ENCODE data around the gene FGF12.

The FGF12 gene

GRCh38 chr3:192351441-192351840 lies 375.9 kb downstream of the FGF12 start:
- no peak for DNase-seq (ENCODE audit: low read depth, low spot score)

- no peak for DNase-seq (ENCODE audit: low read depth, low spot score)
Measured at GRCh38 chr3:192340031-192340430, 387.3 kb downstream of the FGF12 start.

GRCh38 chr3:192339214-192339613 lies 388.1 kb downstream of the FGF12 start:
- no peak for DNase-seq (ENCODE audit: low read depth, low spot score)

GRCh38 chr3:192336286-192336685 lies 391.1 kb downstream of the FGF12 start:
- no peak for DNase-seq (ENCODE audit: low read depth, low spot score)

GRCh38 chr3:192332386-192333291 lies 394.7 kb downstream of the FGF12 start:
- DNase-seq (ENCODE audit: low read depth, low spot score): no peak

- DNase-seq (ENCODE audit: low read depth, low spot score): no peak
Measured at GRCh38 chr3:192331749-192332385, 395.5 kb downstream of the FGF12 start.

GRCh38 chr3:192326656-192327055 lies 400.7 kb downstream of the FGF12 start:
- DNase-seq (ENCODE audit: low read depth, low spot score): no peak

GRCh38 chr3:192317564-192317963 lies 409.8 kb downstream of the FGF12 start:
- DNase-seq (ENCODE audit: low read depth, low spot score): no peak

GRCh38 chr3:192313605-192314004 lies 413.7 kb downstream of the FGF12 start:
- DNase-seq (ENCODE audit: low read depth, low spot score): no peak

- no peak for DNase-seq (ENCODE audit: low read depth, low spot score)
Measured at GRCh38 chr3:192307631-192308030, 419.7 kb downstream of the FGF12 start.

- DNase-seq (ENCODE audit: low read depth, low spot score): no peak
Measured at GRCh38 chr3:192303235-192303634, 424.1 kb downstream of the FGF12 start.

- no peak for DNase-seq (ENCODE audit: low read depth, low spot score)
Measured at GRCh38 chr3:192302721-192303120, 424.6 kb downstream of the FGF12 start.

GRCh38 chr3:192299921-192300320 lies 427.4 kb downstream of the FGF12 start:
- DNase-seq (ENCODE audit: low read depth, low spot score): no peak

- no peak for DNase-seq (ENCODE audit: low read depth, low spot score)
Measured at GRCh38 chr3:192296845-192297244, 430.5 kb downstream of the FGF12 start.

- DNase-seq (ENCODE audit: low read depth, low spot score): no peak
Measured at GRCh38 chr3:192284443-192285072, 442.8 kb downstream of the FGF12 start.

- DNase-seq (ENCODE audit: low read depth, low spot score): no peak
Measured at GRCh38 chr3:192281207-192281880, 446.0 kb downstream of the FGF12 start.

- DNase-seq (ENCODE audit: low read depth, low spot score): no peak
Measured at GRCh38 chr3:192279664-192280063, 447.7 kb downstream of the FGF12 start.

- no peak for DNase-seq (ENCODE audit: low read depth, low spot score)
Measured at GRCh38 chr3:192277477-192277876, 449.9 kb downstream of the FGF12 start.

GRCh38 chr3:192275741-192276355 lies 451.5 kb downstream of the FGF12 start:
- DNase-seq (ENCODE audit: low read depth, low spot score): no peak

GRCh38 chr3:192273697-192274010 lies 453.7 kb downstream of the FGF12 start:
- DNase-seq (ENCODE audit: low read depth, low spot score): no peak

GRCh38 chr3:192273001-192273696 lies 454.2 kb downstream of the FGF12 start:
- no peak for DNase-seq (ENCODE audit: low read depth, low spot score)

Data from ELF-1 (cell line).